Measurements from ENCODE around the gene HS6ST1.

The HS6ST1 gene

DNA sequence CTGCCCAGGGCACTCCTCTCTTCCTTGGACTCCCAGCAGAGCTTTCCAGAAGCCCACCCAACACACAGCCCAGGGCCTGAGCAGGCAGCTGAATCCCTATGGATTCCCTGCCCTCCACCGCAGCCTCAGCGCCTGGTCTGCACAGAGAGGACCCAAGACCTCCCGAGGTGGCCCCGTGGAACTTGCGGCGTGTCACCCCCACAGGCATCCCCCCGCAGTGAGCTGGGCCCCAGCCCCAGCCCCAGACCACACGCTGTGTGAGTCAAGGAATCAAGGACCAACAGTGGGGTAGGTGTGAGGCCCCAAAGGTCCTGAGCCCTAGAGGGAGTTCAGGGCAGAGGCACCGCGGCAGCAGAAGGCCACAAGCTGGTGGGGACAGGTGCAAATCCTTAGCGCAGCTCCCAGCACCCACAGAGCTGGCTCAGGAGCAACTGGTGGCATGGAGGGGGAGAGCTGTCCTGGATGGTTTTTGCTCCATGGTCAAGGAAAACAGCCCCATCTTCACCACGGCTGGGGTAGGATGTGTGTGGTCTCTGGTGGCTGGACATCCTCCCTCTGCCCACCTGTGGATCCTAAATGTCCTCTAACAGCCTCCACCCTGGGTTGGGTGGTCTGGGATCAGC is 8.5 kb downstream of the HS6ST1 start:
- DNase-seq, result no peak

DNA sequence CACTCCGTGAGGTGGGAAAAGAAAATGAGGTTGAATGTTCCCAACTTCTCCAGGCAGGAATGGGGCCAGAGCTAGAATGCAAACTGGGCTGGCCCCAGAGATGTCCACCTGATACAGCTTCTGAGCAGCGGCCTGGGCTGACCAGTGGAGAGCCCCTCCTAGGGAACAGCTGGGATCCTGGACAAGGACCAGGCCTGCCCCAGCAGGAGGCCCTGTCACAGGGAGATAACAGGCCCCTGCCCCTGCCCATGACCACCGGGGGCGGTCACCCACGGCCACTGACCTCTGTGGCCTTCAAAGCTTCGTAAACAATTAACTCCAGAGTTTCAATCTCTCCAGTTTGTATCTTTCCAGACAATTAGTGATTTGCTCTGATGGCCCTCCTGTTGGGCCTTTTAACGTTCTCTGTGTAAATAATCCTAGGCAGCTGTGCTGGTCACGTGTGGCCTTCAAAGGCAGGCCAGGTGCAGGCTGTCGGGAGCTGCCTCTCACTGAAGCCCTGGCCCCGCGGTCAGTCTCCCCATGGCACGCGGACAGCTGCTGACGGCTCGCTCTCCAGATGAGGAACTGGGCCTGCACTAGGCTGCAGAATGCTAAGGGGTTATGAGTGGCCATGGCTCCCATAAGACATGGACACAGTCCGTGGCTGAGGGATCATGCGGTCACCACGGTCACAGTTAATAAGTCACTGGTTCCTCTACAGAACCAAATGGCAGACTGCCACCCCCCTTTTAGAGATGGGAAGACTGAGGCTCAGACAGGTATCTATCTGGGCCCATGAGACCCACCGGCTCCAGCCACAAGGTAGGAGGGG is 9.2 kb downstream of the HS6ST1 start:
- DNase-seq, result no peak

DNA sequence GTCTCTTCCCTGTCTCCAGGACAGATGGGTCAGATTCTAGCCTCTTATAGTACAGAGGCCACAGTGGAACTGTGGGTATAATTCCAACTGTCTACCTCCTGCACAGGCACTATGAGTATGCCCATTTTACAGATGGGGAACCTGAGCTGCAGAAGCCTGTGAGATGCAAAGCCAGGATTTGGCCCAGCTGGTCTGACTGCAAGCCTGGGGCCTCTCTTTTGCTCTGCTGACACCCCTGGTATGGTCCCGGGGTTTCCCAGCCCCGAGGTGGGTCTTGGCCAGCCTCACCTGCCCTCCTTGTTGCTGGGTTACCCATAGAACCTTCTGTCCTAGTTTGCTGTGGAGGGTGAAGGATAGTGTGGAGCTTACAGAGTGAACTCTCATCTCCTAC is 9.8 kb downstream of the HS6ST1 start:
- no peak for DNase-seq

DNA sequence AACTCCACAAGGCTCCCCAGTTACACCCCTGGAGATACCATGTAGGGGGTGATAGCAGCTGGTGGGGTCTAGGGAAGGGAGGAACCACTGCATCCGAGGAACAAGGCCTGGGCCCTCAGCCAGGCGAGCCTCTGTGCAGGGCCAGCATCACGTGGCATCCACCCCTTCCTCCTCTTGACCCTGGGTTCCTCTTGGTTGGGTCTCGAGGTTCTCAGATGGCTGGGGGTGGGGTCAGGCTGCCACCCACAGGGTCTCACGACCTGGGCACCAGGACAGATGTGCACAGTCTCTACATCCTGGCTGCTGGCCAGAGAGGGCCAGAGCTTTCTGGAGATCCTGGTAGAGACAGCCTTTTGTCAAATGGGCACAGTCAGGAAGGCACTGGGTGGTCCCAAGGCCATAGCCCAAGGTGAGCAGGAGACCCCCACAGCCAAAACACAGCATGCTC is 10.4 kb downstream of the HS6ST1 start:
- DNase-seq, result no peak

DNA sequence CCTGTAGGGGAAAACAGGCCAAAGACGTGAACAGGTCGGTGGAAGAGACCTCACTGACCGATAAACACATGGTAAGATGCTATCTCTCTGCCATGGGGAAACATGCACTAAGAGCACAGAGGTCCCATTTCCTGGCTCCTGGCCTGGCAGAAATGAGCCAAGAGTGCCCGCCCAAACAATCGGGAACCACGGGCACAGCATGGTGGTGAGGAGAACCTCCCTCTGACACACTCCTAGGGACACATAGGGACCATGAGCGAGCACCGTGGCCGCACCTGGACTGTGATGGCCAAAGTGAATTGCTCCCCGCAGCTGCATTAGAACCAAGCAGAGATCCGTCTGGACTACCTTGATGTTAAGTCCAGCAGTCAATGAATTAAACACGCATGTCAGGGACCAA is 11.1 kb downstream of the HS6ST1 start:
- no peak for DNase-seq

DNA sequence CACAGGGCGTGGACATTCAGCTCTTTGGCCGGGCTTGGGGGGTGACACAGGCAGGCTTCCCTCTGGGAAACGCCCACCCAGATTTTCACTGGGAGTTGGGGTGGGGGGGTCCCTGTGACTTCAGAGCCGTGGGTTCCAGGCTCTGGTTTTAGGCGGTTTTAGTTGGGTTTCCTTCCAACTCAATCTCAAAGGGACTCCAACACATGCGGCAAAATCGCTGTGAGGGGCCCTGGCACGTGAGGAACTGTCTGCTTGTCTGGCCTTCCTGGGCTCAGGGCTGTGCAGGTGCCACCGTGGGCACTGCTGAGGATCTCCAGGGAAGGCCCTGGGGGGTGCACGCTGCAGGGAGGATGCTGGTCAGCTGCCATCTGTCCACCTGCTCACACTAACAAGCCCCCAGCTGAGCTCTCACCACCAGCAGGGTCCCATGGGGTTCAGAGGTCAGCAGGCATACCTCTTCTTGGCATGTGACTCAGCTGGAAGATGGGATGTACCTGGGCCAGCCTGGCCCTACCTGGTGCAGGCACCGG is 11.7 kb downstream of the HS6ST1 start:
- no peak for DNase-seq

DNA sequence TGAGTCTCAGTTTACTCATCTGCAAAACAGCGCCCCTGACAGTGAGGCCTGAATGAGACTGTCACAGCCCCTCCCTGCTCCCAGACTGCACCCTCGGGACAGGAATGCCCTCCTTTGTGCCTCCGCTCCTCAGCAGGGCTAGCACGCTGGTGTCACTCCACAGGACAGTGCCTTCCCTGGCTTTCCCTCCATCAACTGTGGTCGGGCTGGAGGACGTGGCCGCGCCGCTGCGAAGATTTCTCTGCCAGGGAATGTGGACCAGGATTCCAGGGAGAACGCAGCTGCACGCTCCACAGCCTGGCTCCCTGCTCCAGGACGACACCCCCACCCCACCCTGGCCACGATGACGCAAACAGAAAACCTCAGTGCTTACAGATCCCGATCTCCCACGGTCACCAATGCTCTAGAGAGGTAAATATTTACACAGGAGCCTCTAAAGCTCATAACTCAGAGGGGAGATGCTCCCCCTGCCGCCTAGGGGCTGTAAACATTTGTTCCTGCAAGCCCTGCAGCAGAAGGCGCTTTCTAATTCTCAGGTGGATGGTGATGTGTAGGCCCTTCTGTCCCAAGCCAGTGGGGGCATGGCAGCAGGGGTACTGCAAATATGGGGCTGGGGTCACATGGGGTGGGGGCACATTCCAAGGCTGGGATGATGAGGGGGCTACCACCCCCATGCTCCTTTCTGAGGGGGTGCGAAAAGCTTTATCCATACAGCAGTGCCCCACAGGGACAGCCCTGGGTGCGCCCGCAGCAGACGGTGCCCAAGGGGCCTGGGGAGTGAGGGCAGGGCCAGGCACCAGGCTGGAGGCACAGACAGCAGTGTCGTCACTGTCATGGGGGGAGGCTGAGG is 12.4 kb downstream of the HS6ST1 start:
- no peak for DNase-seq

DNA sequence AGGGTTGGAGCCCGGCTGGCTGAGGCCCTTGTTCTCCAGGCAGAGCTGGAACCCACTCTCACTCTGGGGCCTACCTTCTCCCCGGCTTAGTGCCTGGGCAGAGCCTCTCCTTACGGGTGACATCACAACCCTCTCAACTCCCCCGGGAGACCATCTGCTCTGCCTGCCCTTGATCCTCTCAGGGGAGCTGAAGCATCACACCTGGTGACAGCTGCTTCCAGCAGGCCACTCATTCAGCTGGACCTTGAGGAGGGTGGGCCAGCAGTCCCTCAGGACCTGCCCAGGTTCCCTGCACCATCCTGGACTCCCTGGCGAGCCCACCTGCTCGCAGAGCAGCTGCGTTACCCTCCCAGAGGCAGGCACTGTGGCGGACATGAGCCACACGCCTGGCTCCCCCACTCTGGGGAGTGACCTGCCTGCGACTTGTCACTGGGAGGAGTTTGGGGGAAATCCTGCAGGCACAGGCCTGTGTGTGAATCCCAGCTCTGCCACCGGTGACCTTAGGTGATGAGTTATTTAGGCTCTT is 13.1 kb downstream of the HS6ST1 start:
- no peak for DNase-seq

DNA sequence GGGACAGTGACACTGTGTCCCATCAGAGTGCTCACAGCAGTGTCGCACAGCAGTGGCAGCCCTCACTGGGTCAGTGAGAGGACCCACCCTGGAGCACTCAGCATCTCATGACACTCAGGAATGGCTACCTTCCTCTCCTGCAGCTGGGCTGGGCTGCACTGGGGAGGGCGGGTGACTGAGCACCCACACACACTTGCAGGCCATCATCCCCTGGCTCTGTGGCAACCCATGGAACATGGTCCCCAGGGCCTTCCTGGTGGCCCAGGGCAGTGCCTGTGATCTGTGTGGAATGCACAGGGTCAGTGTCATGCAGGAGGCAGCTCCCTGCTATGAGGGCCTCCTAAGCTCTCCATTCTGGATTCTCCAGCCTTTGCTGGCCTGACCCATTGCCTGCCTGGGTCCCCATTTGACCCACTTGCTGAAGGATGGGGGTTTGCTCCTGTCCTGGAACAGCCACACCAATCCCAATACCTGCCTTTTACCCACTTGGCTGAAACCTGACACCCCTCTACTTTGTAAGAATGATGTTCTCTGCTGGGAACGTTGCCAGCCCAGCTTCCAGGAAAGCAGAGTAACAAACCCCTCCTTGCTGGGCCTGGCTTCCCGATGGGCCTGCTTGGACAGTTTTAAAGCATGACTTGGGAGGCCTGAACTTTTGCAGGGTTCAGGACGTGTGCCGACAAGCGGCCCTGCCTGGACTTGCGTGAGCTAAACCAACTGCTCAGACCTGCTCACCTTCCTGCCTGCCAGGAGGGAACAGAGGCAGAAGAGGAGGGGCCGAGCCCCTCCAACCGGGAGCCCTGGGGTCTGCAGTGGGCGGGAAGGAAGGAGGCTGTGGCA is 13.7 kb downstream of the HS6ST1 start:
- no peak for DNase-seq

DNA sequence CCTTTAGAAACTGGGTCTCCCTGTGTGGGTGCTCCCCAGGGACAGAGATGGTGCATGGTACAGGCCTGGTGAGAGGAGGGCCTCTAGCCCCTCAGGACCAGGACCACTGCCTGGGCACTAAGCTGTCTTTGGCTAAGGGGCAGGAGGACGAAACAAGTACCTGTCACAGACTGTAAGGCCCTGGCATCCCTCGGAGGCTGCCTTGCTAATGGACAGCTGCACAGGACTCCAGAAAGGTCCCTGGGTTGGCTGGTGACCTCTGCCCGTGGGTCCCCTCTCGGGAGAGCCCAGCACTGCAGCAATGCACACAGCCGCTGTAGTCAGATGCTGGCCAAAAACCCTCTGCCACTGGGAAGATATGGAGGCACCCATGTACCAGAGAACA is 14.3 kb downstream of the HS6ST1 start:
- no peak for DNase-seq

DNA sequence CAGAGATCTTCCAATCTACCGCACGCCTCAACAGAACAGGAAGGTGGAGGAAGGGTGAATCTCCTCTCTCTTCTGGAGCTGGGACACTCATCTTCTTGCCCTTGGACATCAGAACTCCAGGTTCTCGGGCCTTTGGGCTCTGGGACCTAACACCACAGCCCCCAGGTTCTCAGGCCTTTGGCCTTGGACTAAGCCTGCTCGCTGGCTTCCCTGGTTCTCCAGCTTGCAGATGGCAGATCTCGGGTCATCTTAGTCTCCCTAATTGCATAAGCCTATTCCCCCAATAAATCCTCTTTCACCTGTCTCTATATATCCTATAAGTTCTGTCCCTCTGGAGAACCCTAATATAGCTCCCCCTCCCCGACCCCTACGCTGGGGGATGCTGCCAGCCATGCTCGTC is 14.8 kb downstream of the HS6ST1 start:
- no peak for DNase-seq

DNA sequence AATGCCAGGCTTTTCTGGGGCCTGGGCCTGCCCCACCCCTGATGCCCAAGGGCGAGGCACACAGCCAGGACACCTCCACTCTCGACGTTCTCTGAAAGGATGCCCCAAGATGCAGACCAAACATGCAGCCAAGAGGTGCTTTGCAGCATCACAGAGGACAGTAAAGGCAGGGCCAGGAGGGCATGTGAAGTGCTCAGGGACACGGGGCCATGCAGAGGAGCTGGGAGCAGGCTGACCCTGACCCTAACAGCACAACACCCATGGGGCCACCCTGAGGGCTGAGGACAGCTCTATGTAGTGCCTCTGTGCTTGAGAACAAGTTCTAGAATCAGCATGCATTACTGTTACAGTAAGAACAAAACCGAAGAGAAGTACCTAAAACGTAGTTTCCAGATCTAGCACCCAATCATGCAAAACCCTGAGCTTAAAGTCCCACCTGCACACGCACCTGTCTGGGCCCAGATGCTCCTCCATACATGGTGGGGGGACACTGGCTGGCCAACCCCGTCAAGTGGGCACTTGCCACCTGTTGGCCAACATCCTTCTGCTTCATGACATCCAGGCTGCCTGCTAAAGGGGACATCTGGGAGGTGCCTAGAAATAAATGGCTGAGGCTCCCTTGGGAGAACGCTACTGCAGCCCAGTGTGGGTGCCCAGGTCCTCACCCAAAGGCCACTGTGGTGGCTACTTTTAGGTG is 15.4 kb downstream of the HS6ST1 start:
- DNase-seq, result no peak

DNA sequence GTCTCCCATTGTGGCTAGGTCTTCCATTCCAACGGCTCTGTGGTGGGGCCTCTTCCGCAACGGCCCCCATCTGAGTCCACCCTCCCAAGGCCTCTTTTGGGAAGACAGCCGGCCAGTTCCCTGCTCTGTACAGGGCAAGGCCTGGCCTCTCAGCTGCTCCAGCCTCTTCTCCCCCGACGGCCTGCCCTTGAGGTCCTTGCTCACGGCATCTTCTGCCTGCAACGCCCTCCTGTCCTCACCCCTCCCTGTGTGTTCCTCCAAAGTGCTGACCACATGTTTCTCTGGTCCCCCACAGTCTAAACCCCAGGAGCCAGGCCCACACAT is 16.0 kb downstream of the HS6ST1 start:
- DNase-seq, result no peak

DNA sequence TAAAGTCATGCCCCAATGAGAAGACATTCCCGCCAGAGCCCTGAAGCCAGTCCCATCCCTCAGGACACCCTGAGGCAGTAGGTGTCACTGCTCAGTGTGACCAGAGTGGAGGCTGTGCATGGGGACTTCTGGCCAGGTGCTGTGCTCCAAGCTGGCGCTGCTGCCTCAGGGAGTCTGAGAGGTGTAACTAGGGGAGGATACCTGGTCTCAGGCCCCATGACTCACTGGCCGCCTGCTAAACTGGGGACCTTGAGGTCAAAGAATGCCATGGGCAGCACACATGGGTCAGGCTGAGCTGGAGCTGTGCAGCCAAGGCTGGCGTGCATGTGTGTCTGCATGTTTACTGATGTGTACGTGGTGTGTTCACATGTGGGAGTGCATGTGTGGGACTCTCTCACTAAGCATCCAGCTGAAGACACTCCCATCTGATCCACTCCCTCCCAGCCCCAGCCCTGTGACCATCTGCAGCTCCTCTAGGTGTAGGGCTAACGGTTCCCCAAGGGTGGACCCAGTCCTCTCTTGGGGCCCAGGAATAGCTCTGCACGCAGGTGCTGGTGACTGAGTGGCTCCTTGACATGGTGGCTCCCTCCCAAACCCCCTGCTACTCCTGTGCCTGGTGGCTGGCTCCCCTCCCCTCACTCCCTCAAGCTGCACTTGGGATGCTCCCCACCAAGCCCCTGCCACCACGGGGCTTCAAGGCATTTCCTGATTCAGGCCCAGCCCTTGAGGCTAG is 16.5 kb downstream of the HS6ST1 start:
- no peak for DNase-seq

DNA sequence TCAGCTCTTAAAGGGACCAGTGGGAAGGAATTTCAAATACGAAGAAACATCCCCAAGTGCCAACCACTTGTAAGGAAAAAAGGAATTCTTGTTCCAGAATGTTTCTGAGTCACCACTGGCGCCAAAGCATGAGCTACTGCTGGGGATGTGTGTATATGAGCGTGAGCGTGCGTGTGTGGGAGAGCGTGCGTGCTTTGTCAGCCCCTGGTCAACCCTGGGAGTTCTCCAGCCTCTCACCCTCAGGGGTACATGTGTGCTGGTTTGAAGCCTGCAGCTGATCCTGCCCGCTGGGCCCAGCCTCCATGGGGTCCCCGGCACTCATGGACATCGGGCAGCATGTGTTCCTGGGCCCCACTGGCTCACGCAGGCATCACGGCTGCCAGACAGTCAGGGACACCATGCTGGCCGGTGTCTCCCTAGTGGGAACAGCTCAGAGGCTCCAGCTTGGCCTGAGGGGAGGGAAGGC is 17.1 kb downstream of the HS6ST1 start:
- DNase-seq, result no peak

DNA sequence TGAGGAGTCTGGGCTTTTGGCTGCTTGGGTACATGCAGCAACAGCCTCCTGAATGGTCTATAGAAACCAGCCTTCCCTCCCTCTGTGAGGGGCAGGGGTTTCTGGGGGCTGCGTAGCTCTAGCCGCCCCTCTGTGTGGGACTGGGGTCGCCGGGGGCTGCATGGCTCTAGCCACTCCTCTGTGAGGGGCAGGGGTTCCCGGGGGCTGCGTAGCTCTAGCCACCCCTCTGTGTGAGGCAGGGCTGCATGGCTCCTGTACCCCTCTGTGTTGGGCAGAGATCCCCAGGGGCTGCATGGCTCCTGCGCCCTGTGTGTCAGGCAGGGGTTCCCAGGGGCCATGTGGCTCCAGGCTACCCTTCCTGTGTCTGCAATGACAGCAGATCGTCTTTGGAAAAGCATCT is 17.6 kb downstream of the HS6ST1 start:
- no peak for DNase-seq

DNA sequence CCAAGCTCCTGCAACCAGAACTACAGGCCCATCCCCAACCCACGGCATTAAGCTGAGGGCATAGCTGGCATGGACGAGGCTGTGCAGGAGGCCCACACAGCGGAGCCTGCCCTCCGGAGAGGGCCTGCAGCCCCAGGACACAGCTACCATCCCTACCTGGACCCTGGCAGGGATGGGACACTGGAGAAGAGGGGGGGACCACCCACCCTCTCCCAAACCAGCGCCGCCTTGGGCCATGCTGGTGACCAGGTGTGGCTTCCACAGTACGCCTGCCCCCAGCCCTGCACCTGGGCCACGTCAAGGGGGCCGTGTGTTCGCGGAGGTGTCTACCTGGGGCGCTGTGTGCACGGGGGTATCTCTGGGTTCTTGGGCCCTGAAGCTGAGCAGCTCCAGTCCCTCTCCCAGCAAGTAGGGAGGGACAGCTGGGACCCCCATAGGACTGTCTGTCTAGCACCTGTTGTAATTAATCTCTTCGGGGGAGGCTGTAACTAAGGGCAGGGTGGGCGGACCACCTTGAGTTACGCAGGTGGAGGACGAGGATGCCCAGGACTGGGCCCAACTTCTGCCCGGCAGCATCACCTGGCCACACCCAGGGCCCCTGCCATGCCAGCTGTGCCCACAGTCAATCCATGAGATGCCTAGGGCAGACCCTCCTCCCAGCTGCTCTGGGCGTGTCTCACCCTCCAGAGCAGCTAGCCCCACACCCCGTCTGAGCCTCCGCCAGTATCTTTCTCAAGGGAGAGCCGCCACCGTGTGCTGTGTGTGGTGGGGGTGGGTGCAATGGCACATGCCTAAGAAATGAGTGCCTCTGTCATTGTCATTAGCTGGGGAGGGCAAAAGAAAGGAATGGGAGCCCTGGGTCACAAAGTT is 18.3 kb downstream of the HS6ST1 start:
- DNase-seq, result no peak

DNA sequence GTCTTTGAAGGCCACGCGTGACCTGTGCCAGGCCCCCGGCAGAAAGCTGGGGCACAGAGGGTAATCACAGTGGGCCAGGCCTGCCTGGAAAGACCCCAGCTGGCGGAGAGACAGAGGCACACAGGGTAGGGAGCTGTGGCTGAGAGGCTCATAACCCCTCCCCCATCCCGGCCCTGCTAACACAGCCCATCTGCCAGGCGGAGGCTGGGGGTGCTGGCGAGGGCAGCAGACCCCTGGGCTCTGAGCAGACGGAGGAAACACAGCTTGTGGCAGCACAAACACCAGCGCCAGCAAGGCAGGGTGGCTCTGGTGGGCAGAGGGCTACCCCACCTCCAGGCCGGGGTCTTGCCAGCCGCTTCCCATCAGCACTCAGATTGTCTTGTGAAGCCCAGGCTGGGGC is 19.0 kb downstream of the HS6ST1 start:
- no peak for DNase-seq

DNA sequence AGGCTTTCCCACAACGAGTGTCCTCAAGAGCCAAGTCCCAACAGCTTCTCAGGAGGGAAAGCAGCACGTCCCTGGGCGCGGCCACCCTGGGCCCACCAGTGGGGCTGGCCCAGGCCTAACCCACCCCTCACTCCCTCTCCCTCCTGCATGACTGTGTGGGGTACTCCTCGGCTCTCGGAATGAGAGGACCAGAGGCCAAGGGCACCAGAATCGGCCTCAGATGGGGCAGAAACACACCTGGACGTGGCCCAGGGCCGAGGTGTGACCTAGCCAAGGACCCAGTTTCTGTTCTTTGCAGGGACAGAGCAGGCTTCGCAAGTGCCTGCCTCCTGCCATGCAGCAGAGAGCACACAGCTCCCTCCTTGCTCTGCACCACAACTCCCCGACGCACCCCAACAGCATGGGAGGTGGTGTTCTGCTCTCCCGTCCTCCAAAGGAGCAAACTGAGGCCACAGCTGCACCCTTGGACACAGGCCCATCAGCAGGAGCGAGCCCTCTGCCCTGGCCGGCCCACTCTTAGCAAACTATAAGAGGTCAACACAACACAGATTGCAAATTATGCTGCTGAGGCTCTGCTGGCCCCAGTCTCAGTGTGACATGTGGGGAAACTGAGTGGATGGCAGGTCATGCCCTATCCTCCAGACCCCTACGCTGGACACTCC is 19.7 kb downstream of the HS6ST1 start:
- no peak for DNase-seq
